ENCODE results near the gene LRRC25. TPM values are rescaled to one million over a fixed set of nuclear protein-coding genes. Genes with fewer than 3 reads are reported as not detected.

LRRC25 gene
- total RNA-seq, 1 experiment from 2014 or later, result not detected

GRCh38 chr19:18388960-18389725 is 8.3 kb downstream of the LRRC25 start:
- peaks cover 28% of the 10 kb centered on the region for H3K36me3 ChIP-seq (ENCODE audit: low read depth)
- peak overlapping the region; percentile 86 for H3K4me2 ChIP-seq
- H3K4me1 ChIP-seq (replicated peaks; ENCODE audit: insufficient read depth), result peaks cover 10% of the 10 kb centered on the region
- peak overlapping the region; percentile 91 for H3K4me3 ChIP-seq
- H3K9me2 ChIP-seq (ENCODE audit: insufficient read depth), result no peaks in the 10 kb centered on the region
- BruUV-seq (replicated peaks), result no TSS peak
- TF ChIP-seq EZH2 (IDR thresholded peaks at IDR 0.05; ENCODE audit: low read depth) (no peak), CTCF (conservative IDR thresholded peaks at IDR 0.05) (no peak)
- H3F3A ChIP-seq (ENCODE audit: insufficient read depth, low read depth), result peaks cover 59% of the 10 kb centered on the region
- peaks cover 33% of the 10 kb centered on the region for H4K20me1 ChIP-seq (ENCODE audit: insufficient read depth)
- POLR2A ChIA-PET (ENCODE audit: unreplicated experiment), result no interaction called here
- no peaks in the 10 kb centered on the region for H3K27me3 ChIP-seq (ENCODE audit: insufficient read depth, low read depth)
- intact Hi-C loops (cut with micrococcal nuclease; ENCODE audit: unreplicated experiment), result no loop called here
- CTCF ChIA-PET, result interaction anchor here (0.6 kb wide), 2 partner anchors 273 to 642 kb away, joined by 3 to 14 read pairs; no protein-coding TSS in a partner anchor
- H3K79me2 ChIP-seq (ENCODE audit: low read depth), result peaks cover 31% of the 10 kb centered on the region
- no peaks in the 10 kb centered on the region for H3K9me3 ChIP-seq (ENCODE audit: insufficient read depth, low read depth)
- no peak for DNase-seq
- H2AFZ ChIP-seq, result no peak overlapping the region
- 0 out of 2 replicates have a peak overlapping the region, but pooled peaks have one; percentile 2 for H3K27ac ChIP-seq

GRCh38 chr19:18388100-18388959 is 9.1 kb downstream of the LRRC25 start:
- Histone ChIP-seq H3K4me3 (peak overlapping the region; percentile 91), H3K4me1 (replicated peaks; ENCODE audit: insufficient read depth) (peaks cover 15% of the 10 kb centered on the region), H4K20me1 (ENCODE audit: insufficient read depth) (peaks cover 33% of the 10 kb centered on the region), H3K4me2 (peak overlapping the region; percentile 86), H3K27me3 (ENCODE audit: insufficient read depth, low read depth) (no peaks in the 10 kb centered on the region), H3F3A (ENCODE audit: insufficient read depth, low read depth) (peaks cover 59% of the 10 kb centered on the region), H2AFZ (no peak overlapping the region), H3K36me3 (ENCODE audit: low read depth) (peaks cover 28% of the 10 kb centered on the region), H3K27ac (peak overlapping the region; percentile 73; the same call in 1 of the 2 replicates), H3K9me3 (ENCODE audit: insufficient read depth, low read depth) (no peaks in the 10 kb centered on the region), H3K79me2 (ENCODE audit: low read depth) (peaks cover 31% of the 10 kb centered on the region), H3K9me2 (ENCODE audit: insufficient read depth) (no peaks in the 10 kb centered on the region)
- intact Hi-C loops (cut with micrococcal nuclease; ENCODE audit: unreplicated experiment), result no loop called here
- BruUV-seq (replicated peaks), result no TSS peak
- ChIA-PET POLR2A (ENCODE audit: unreplicated experiment) (interaction anchor here (0.6 kb wide), 1 partner anchor 297 kb away, joined by 5 read pairs; no protein-coding TSS in a partner anchor), CTCF (interaction anchor here (0.6 to 1.1 kb wide), 10 partner anchors 13 to 674 kb away, joined by 3 to 14 read pairs (median 4); no protein-coding TSS in a partner anchor)
- TF ChIP-seq EZH2 (IDR thresholded peaks at IDR 0.05; ENCODE audit: low read depth) (no peak), CTCF (conservative IDR thresholded peaks at IDR 0.05) (peak; percentile 99)
- DNase-seq, result peak; percentile 69 to 74
